NCI-H345 (cell line): ENCODE measurements around the gene RNF26.
A peak's percentile ranks its signal among the peaks of the same experiment; 100 is the strongest.

Experiments used
- DNase-seq: peaks from one replicate; lab custom pipeline; 2025; lab: John Stamatoyannopoulos, UW

Gene RNF26

DNA sequence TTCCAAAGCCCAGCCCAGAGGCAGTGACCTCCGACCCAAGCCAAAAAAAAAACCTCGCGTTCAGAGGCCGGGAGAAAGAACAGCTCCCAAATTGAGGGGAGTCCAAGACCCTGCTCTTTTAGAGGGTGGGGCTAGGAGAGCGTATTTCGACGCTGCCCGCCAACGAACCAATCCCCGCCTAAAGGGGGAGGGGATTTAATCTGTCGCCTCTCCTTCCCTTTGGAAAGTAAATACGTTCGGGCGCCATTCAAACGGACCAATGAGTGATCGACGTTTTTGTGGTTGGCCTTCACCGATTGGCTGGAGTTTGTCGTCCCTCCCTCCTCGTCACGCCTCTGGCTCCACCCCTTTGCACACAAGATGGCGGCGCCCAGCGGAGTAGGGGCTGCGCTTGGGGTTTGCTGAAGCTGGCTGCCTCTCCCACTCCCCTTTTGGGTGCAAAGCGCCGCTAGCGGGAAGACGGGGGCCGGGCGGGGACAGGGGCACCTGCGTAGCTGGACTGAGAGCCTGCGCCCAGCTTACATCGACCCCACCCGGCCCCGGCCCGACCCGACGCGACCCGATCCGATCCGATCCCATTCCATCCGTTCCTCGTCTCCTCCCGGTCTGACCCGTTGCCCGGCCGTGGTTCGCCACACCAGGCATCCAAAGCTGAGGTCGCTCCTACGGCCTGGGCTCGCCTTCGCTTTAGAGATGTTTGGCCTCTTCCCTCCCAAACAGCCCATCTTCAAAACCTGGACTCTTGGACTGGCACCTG, at the start of gene RNF26:
Gene RNF26, plus strand, starts transcription at position 354 of the 757 bp plus-strand sequence. CDS start 596 bp downstream, outside the sequence.
- DNase-seq, result peak; percentile 98

DNA sequence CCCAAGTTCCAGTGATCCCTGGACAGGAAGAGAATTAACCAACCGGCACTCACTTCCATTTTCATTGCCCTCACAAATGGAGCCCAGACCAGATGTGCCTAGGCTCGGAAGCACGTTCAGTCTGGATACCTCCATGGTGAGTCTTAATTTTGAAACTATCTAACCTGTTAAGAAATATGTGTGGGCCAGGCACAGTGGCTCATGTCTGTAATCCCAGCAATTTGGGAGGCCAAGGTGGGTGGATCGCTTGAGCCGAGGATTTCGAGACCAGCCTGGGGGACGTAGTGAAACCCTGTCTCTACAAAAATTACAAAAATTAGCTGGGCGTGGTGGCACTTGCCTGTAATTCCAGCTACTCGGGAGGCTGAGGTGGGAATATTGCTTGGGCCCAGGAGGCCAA, 48.9 kb upstream of the RNF26 start:
- DNase-seq, result no peak

GRCh38 chr11:119288219-119288618, 46.1 kb upstream of the RNF26 start:
- no peak for DNase-seq

DNA sequence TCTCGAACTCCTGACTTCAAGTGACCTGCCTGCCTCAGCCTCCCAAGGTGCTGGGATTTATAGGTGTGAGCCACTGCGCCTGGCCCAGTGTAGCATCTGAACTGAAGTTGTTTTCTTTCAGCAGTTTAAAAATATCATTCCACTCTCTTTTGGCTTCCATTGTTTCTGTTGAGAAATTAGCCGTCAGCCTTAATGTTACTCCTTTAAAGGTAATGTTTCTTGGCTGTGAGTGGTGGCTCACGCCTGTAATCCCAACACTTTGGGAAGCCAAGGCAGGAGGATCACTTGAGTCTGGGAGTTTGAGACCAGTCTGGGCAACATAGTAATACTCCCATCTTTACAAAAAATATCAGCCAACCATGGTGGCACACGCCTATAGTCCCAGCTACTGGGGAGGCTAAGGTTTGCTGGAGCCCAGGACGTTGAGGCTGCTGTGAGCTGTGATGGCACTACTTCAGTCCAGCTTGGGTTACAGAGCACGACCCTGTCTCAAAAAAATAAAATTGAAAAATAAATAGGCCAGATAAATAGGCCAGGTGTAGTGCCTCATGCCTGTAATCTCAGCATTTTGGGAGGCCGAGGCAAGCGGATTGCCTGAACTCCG, 43.3 kb upstream of the RNF26 start:
- DNase-seq, result no peak

GRCh38 chr11:119293461-119293860, 40.9 kb upstream of the RNF26 start:
- DNase-seq, result no peak

DNA sequence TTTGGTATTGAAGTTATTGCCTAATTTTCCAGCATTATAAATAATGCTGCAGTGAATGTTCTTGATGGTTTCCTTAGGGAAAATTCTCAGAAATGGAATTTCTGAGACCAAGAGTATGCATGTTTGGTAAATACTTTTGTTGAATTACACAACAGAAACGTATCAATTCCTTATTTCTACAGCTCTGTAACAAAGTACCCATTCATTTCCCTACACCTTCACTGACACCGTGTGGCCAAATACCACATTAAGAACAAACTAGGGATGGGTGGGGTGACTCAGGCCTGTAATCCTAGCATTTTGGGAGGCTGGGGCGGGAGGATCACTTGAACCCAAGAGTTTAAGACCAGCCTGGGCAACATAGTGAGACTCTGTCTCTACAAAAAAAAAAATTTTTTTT, 39.1 kb upstream of the RNF26 start:
- DNase-seq, result no peak

DNA sequence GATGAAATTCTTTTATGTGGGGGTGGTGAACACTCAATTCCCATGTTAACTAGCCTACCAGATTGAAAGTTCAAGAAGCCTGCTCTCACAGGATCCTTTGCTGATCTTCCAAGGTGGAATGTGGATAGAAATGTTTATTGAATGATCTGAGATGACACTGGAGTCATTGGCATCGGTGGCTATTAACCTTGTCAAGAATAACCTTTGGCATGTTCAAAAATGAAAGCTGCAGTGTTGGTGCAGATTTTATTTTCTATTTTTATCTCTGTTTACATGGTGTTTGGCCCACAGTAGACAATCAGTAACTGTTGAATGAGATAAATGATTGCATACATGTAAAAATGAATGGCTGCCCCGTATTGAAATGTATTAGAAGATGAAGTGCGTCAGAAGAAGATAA, 36.4 kb upstream of the RNF26 start:
- DNase-seq, result no peak

GRCh38 chr11:119298726-119299125, 35.6 kb upstream of the RNF26 start:
- DNase-seq, result no peak

DNA sequence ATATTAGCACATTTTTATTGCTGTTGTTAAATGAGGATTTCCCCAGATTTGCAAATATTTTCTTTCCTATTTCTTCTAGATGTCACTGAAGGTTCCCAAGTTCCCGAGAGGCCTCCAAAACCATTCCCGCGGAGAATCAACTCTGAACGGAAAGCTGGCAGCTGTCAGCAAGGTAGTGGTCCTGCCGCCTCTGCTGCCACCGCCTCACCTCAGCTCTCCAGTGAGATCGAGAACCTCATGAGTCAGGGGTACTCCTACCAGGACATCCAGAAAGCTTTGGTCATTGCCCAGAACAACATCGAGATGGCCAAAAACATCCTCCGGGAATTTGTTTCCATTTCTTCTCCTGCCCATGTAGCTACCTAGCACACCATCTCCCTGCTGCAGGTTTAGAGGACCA, 34.9 kb upstream of the RNF26 start:
- DNase-seq, result no peak

DNA sequence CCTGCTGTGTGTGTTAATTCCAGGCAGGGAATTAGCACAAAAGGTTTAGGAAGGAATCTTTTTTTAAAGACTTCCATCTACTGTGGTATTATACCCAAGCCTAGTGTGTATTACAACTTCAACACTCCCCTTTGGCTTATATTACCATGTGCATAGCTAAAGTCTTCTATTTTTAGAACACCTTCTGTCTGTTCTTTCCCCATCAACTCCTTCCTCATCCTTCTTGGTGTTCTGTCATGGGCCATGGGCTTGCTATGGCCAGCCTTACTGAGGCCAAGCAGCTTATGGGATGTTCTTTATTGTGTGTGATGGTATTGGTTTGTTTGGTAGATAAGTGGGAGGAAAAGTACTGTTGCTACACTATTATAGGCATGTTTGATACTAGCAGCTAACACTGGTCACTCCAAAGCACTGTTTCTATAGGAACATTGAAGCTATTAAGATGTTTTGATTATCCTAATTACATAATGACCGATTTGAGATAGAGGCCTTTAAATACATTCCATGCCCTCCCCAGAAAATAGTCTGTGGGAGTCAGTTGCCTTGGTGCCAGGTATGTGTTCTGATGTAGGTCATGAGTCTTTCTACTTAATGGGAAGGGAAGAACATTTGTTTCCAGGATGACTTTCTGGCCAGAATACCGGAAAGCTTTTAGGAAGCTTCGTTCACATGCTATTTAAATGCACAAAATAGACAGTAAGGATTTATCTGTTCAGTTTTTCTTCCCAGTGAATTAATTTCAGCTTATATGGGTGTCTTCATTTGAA, 33.9 kb upstream of the RNF26 start:
- DNase-seq, result no peak

DNA sequence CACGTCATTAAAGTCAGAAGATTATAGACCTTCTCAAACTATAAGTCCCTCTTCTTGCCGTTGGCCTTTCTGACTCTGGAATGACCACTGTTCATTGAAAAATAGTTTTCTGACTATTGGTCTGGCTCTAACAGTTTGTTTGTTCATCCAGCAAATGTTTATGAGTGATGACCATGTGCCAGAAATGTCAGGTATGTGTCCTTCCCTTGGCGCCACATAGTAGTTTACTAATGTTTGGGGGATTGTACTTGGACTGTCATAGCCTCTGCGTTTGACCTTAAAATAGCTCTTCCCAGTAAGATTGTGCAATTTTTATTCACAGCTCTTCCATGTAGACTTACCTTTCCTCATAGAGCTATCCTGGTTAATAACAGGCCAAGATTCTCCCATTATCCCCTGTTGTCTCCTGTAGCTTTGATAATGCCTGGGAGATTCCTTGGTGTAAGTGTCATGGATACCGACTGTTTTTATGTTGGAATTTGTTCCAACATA, 31.1 kb upstream of the RNF26 start:
- DNase-seq, result no peak

DNA sequence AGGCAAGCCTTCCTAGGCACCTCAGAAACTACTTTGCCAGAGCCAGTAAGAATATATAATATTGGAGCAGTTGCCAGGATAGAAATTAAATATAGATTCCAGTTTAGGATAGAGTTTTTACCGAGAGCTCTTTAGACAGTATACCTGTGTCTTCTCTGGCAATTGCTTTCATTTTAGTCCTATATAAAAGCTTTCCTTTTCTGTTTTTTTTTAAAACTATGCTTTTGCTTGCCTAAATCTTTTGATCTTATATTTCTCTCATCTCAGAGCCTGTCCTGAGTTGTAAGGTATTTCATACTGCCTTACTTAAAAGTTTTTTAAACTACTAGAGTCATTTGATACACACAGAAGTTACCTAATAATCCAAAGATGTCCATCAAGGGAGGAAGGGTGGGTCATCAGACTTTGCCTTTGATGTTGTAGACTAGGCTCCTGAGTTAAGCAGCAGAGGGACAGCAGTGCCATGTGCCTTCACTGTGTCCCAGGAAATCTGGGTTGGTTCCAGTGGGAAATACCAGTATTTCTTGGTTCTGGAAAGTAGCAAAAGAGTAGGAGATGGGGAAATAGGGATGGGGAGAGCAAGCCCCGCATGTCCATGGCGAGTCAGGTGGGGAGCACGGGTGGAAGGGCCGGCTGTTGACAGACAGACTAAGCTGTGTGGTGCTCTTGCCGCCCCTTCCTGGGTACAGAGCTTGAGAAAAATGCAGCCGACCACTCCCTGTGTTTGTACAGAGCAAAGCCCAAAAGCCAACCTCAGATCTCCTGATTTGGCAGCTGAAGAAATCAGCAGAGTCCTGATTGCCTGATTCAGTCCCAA, 28.6 kb upstream of the RNF26 start:
- DNase-seq, result no peak

- DNase-seq, result no peak
Measured at GRCh38 chr11:119306373-119306890, 27.9 kb upstream of the RNF26 start.

GRCh38 chr11:119307219-119307618, 27.1 kb upstream of the RNF26 start:
- no peak for DNase-seq

GRCh38 chr11:119307974-119308373, 26.4 kb upstream of the RNF26 start:
- DNase-seq, result no peak

DNA sequence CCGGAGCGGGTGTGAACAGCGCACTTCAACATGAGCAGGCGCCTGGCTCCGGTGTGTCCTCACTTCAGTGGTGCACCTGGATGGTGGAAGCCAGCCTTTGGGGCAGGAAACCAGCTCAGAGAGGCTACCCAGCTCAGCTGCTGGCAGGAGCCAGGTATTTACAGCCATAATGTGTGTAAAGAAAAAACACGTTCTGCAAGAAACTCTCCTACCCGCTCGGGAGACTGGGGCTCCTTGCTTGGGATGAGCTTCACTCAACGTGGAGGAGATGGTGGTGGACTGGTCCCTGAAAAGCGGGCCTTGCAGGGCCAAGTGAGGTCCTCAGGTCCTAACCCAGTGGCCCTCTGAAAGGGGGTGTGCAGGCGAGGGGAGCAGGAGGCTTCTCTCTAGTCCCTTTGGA, 24.9 kb upstream of the RNF26 start:
- DNase-seq, result no peak

GRCh38 chr11:119309953-119310681, 24.2 kb upstream of the RNF26 start:
- DNase-seq, result no peak

- no peak for DNase-seq
Measured at GRCh38 chr11:119310682-119311052, 23.7 kb upstream of the RNF26 start.

- DNase-seq, result no peak
Measured at GRCh38 chr11:119314726-119315125, 19.6 kb upstream of the RNF26 start.

DNA sequence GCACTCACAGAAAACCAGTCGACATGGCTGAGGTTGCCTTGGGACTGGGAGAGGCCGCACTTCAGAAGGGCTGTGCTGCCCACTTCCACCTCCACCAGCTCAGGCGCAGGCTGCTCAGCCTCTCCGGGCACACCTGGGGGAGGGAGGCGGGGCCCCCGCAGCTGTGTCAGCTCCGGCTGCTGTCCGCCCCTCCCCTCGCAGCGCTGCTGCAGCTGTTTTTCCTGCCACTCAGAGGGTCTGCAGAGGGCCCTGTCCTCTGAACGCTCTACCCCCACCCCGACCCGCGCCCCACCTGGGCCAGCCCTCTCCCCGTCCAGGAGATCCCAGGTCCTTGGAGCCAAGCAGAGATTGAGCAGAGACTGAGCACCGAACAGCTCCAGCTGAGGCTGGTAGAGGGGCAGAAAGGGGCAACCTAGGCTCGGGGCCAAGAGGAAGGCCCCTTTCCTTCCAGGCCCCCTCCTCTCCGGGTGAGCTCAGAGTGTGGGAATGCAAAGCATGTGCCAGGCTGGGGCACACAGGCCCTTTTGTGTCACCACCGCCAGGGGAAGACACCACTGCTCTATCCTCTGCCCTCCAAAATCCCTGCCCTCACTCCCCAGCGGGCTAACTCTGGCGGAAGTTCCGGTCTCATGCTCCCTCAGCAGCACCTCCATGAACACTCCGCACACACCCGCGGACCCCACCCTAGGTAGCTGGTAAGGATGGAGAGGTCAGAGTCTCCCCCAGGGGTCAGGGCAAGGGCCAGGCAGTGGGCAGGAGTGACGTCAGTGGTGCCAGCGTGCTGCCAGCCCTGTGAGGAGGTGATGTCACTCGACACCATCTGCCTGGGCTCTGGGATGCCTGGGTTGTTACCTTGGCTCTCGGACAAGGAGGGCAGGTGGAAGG, 19.0 kb upstream of the RNF26 start:
- no peak for DNase-seq
